Measurements from ENCODE around the gene IFIT3. TPM values are rescaled to one million over a fixed set of nuclear protein-coding genes. Genes with fewer than 3 reads are reported as not detected.

IFIT3 gene
- total and polyA plus RNA-seq, 7 donors: 4.9 to 36.1 (median 9.4) TPM

- intact Hi-C loops (cut with DNase I): no loop called here
- 91 to 94% methylated on average over 4 of the region's 4 CpGs for WGBS, 2 donors
- no peak for DNase-seq
- peaks cover 0 to 42% (median 34%) of the 10 kb centered on the region in 4 donors for H3K4me1 ChIP-seq
- no peak overlapping the region for H3K4me3 ChIP-seq
- H3K9me3 ChIP-seq: no peaks in the 10 kb centered on the region
- TF ChIP-seq POLR2A (IDR thresholded peaks at IDR 0.05) (no peak), EP300 (IDR thresholded peaks at IDR 0.05) (no peak), POLR2AphosphoS5 (IDR thresholded peaks at IDR 0.05) (no peak)
- TF ChIP-seq, protein P1, sequence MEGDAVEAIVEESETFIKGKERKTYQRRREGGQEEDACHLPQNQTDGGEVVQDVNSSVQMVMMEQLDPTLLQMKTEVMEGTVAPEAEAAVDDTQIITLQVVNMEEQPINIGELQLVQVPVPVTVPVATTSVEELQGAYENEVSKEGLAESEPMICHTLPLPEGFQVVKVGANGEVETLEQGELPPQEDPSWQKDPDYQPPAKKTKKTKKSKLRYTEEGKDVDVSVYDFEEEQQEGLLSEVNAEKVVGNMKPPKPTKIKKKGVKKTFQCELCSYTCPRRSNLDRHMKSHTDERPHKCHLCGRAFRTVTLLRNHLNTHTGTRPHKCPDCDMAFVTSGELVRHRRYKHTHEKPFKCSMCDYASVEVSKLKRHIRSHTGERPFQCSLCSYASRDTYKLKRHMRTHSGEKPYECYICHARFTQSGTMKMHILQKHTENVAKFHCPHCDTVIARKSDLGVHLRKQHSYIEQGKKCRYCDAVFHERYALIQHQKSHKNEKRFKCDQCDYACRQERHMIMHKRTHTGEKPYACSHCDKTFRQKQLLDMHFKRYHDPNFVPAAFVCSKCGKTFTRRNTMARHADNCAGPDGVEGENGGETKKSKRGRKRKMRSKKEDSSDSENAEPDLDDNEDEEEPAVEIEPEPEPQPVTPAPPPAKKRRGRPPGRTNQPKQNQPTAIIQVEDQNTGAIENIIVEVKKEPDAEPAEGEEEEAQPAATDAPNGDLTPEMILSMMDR (IDR thresholded peaks at IDR 0.05): no peak
- no peaks in the 10 kb centered on the region for H3K27me3 ChIP-seq
- no peak overlapping the region for H3K27ac ChIP-seq
- H3K36me3 ChIP-seq: peaks cover 0 to 9% (median 3%) of the 10 kb centered on the region in 4 donors
These were observed 23.8 kb upstream of the IFIT3 start for GRCh38 chr10:89304026-89304425.

DNA sequence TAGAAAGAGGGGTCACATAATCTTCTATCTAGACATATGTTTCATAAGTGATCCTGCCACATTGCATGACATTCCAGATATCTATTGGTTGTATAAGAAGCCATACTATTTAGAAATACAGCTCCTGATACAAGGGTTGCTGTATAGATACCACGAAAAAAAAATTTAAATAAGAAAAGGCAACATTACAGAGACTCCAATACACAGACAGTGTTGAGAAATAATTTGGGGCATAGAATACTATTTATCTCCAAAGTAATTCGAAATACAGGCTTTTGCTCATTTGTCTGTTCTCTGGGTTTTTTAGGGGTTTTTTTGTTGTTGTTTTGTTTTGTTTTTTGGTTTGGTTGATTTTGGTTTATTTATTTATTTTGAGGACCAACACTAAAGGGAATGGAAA, 23.4 kb upstream of the IFIT3 start:
- TF ChIP-seq EP300 (IDR thresholded peaks at IDR 0.05): no peak
- intact Hi-C loops (cut with DNase I): no loop called here
- Histone ChIP-seq H3K27me3 (no peaks in the 10 kb centered on the region), H3K27ac (no peak overlapping the region), H3K4me1 (peaks cover 0 to 42% (median 34%) of the 10 kb centered on the region in 4 donors), H3K4me3 (no peak overlapping the region), H3K36me3 (peaks cover 0 to 9% (median 3%) of the 10 kb centered on the region in 4 donors), H3K9me3 (no peaks in the 10 kb centered on the region)
- no peak for DNase-seq
- WGBS, 2 donors: 88 to 94% methylated on average over 2 of the region's 2 CpGs

- TF ChIP-seq POLR2A (IDR thresholded peaks at IDR 0.05) (no peak), POLR2AphosphoS5 (IDR thresholded peaks at IDR 0.05) (no peak)
- H3K27me3 ChIP-seq: no peaks in the 10 kb centered on the region
- no peak for DNase-seq
- no peaks in the 10 kb centered on the region for H3K9me3 ChIP-seq
- no peak overlapping the region for H3K27ac ChIP-seq
- no peak overlapping the region for H3K4me3 ChIP-seq
- H3K36me3 ChIP-seq: peaks cover 0 to 9% (median 3%) of the 10 kb centered on the region in 4 donors
- intact Hi-C loops (cut with DNase I): no loop called here
- H3K4me1 ChIP-seq: peaks cover 0 to 42% (median 34%) of the 10 kb centered on the region in 4 donors
These were observed 22.9 kb upstream of the IFIT3 start for GRCh38 chr10:89304925-89305324.

GRCh38 chr10:89305766-89306433, 21.9 kb upstream of the IFIT3 start:
- H3K27ac ChIP-seq: no peak overlapping the region
- WGBS, 2 donors: 75 to 91% methylated on average over 9 of the region's 9 CpGs
- H3K4me3 ChIP-seq: no peak overlapping the region
- DNase-seq: no peak
- TF ChIP-seq, protein P1 (IDR thresholded peaks at IDR 0.05): no peak
- TF ChIP-seq POLR2A (IDR thresholded peaks at IDR 0.05): no peak
- TF ChIP-seq EP300 (IDR thresholded peaks at IDR 0.05): no peak
- TF ChIP-seq POLR2AphosphoS5 (IDR thresholded peaks at IDR 0.05): no peak
- peaks cover 0 to 9% (median 3%) of the 10 kb centered on the region in 4 donors for H3K36me3 ChIP-seq
- no peaks in the 10 kb centered on the region for H3K27me3 ChIP-seq
- peaks cover 0 to 40% (median 31%) of the 10 kb centered on the region in 4 donors for H3K4me1 ChIP-seq
- H3K9me3 ChIP-seq: no peaks in the 10 kb centered on the region
- intact Hi-C loops (cut with DNase I): no loop called here

DNA sequence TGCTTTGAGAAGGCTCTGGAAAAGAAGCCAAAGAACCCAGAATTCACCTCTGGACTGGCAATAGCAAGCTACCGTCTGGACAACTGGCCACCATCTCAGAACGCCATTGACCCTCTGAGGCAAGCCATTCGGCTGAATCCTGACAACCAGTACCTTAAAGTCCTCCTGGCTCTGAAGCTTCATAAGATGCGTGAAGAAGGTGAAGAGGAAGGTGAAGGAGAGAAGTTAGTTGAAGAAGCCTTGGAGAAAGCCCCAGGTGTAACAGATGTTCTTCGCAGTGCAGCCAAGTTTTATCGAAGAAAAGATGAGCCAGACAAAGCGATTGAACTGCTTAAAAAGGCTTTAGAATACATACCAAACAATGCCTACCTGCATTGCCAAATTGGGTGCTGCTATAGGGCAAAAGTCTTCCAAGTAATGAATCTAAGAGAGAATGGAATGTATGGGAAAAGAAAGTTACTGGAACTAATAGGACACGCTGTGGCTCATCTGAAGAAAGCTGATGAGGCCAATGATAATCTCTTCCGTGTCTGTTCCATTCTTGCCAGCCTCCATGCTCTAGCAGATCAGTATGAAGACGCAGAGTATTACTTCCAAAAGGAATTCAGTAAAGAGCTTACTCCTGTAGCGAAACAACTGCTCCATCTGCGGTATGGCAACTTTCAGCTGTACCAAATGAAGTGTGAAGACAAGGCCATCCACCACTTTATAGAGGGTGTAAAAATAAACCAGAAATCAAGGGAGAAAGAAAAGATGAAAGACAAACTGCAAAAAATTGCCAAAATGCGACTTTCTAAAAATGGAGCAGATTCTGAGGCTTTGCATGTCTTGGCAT, 21.1 kb upstream of the IFIT3 start:
- no peak overlapping the region for H3K4me3 ChIP-seq
- TF ChIP-seq EP300 (IDR thresholded peaks at IDR 0.05) (no peak), POLR2A (IDR thresholded peaks at IDR 0.05) (no peak), POLR2AphosphoS5 (IDR thresholded peaks at IDR 0.05) (no peak)
- TF ChIP-seq, protein P1 (IDR thresholded peaks at IDR 0.05): no peak
- H3K36me3 ChIP-seq: peaks cover 0 to 9% (median 3%) of the 10 kb centered on the region in 4 donors
- 95% methylated on average over 13 of the region's 13 CpGs for WGBS, 2 donors
- no peaks in the 10 kb centered on the region for H3K9me3 ChIP-seq
- intact Hi-C loops (cut with DNase I): no loop called here
- DNase-seq: no peak
- H3K27ac ChIP-seq: no peak overlapping the region
- H3K27me3 ChIP-seq: no peaks in the 10 kb centered on the region
- peaks cover 0 to 33% (median 25%) of the 10 kb centered on the region in 4 donors for H3K4me1 ChIP-seq
